Fibroblast of skin of left biceps (primary cell): Measurements from ENCODE around the gene OLA1.

ENCODE experiments used
- DNase-seq, 2 experiments: peaks; one replicate each; pipeline ENCODE4 v3.0.0-alpha.2; 2013; ENCODE audit warnings: low read depth in 2 of 2

OLA1 gene

DNA sequence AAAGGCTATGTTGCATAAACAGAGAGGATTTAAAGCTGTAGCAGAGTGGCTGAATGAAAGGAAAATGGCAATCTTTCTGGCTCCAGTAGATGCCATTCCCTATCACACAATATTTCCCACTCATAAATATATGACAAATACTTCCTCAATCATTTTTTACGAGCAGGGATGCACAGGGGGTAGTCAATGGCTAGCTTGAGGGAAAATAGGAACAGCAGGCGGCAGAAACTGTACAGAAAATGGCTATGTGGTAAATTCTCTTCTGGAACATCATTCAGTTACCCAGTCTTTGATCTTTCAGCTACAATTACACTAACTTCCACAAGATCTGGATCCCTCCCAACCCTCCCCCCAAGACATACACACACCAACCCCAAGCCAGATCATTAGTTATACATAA, 127.2 kb downstream of the OLA1 start:
- no peak for DNase-seq

DNA sequence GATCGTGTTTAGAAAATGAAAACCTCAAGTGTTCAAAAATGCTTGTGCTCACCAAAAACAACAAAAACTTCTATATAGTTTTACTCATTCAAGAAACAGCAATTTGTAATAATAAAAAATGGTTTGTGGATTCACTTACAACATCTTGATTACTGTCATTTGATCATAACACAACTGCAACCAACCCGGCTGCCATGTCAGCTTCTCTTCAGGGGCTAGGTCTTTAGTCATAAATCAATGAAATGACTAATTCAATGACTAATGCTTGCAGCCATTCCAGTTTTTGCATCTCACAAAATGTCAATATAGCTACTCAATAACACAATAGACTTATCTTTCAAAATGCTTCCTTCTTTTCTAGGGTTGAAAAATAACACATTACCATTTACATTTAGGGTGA, 128.0 kb downstream of the OLA1 start:
- DNase-seq = no peak

DNA sequence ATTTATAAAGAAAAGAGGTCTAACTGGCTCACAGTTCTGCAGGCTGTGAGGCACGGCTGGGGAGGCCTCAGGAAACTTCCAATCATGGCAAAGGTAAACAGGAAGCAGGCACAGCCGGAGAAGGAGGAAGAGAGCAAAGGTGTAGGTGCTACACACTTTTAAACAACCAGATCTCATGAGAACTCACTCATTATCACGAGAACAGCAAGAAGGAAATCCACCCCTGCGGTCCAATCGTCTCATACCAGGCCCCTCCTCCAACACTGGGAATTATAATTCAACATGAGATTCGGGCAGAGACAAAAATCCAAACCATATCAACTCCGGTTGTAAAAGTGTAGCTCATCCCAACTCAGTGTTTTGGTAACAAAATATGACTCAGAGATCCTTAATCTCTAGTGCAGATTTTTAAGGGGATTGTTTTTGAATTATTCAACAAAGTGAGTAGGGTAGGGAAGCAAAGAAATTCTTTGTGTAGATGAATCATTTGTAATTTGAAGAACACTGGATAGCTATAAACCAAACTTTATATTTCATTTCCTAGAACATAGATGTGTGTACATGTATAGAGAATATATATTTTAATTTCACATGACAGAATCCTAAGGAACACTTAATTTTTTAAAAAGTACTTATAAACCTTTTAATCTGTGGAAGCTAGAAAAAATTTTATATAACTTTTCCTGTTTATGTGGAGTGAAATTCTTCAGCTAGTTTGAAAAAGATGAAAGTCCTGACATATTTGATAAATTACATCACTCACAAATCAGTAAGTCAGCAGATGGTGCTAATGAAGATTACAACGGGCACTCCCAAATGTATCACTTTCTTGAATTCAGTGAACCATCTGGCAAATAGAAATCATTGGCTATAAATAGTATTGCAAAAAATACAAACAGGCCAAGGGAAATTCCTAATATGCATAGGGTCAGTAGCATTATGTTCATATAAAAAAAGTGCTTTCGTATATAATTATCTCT, 130.1 kb downstream of the OLA1 start:
- peak; percentile 70 for DNase-seq

DNA sequence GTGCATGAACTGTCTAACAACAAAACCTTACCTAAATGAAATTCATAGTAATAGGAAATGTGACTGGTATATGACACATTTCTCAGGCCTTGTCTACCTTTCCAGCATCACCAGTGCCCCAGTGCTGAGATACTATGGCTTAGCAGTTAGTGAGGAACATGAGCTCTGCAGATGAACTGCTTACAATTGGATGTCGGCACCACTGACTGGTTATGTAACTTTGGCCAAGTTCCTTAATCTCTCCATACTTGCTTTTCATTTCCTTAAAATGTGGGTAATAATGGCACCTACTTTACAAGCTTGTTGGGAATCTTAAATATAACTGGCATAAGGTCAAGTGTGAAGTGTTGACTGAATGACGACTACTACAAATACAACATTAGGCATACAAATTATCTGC, 136.3 kb downstream of the OLA1 start:
- DNase-seq = no peak

DNA sequence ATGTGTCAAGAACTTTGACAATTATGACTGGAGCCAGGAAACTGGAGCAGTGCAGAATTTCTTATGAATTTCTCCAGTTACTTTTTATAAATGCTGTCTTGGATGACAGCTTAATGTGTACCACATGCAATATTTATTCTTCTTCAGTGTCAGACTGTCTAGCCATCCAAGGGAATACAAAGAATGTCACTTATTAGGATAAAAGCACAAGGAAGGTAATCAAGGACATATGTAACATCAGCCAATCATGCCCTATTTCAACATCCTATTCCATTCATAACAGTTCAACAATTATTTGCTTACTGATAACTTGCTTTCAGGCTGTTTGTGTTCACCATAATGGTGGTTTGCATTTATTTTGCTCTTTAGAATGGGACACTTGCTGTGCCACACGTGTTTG, 139.8 kb downstream of the OLA1 start:
- DNase-seq = no peak

DNA sequence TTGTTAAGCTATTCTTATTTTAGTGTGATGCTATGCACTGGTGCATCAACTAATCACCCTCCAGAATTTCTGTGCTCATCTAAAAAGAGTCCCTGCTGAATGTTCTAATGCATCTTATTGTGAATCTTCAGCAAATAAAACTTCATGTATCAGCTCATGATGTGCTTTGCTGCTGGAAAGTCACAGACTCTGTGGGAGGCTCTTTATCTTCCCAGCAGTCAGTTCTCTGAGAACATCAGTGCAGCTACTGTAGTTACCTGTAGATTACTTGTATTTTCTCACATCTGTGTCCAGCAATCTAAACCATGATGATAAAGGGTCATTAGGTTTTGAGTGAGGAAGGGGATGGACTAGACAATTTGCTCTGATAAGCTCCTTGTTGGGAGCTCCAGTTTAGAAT, 141.6 kb downstream of the OLA1 start:
- no peak for DNase-seq

DNA sequence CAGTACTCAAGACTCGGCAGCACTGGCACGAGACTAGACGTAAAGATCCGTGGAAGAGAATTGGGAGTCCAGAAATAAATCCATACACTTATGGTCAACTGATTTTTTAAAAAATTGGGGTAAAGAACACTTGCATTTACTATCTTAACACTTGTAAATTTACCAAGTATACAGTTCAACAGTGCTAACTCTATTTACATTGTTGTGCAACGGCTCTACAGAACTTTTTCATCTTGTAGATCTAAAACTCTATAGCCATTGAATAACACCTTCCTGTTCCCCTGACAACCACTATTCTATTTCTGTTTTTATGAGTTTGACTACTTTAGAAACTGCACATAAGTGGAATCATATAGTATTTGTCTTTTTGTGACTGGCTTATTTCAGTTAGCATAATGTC, 153.8 kb downstream of the OLA1 start:
- DNase-seq = no peak

DNA sequence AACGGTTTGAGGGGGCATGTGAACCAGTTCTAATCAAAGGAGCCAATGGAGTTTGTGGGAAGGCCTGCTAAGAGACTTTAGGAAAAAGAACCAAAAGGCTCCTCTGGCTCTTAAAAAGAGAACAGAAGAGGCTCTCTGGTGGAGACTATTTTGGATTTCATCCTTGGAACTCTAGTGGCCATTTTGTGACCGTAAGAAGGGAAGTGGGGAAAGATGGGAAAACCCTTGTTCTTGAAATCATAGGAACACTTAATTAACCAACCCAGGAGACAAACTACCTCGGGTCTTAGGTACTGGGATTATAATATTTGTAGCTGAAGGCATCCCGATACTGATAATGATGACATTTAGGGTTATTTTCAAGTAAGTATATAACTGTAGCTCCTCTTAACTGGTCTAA, 157.9 kb downstream of the OLA1 start:
- DNase-seq = no peak

DNA sequence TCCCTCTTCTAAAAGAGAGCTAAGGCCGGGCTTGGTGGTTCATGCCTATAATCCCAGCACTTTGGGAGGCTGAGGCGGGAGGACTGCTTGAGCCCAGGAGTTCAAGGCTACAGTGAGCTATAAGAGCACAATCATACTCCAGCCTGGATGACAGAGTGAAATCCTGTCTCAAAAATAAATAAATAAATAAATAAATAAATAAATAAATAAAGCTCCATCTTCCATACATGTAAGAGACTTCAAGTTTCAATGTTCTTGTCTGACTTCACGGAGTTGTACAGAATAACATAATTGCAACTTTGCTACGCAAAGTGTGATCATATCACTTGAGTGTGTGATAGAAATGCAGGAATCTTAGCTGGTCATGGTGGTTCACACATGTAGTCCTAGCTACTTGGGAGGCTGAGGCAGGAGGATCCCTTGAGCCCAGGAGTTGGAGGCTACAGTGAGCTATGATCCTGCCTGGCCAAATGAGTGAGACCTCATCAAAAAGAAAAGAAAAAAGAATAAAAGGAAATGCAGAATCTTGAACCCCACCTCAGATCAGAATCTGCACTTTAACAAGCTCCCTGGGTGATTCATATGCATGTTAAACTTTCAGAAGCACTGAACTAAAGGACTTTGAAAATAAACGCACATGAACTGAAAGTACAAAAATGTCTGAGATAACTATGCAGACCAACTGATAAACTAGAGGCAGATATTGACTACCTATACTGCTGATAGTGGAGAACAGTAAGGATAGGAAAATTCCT, 159.4 kb downstream of the OLA1 start:
- DNase-seq = no peak

DNA sequence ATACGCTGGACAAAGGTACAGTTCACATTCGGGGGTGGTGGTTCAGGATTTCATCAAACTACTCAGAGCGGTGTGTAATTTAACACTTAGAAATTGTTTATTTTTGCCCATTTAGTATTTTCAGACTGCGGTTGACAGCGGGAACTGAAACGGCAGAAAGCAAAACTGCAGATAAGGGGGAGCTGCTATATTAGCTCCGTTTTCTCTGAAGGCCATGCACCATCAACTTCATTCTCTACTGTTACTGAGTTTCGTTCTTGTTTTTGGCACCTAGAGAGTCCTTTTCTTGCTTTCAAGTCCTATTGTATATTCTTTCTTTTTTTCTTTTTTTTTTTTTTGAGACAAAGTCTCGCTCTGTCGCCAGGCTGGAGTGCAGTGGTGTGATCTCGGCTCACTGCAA, 161.6 kb downstream of the OLA1 start:
- no peak for DNase-seq

DNA sequence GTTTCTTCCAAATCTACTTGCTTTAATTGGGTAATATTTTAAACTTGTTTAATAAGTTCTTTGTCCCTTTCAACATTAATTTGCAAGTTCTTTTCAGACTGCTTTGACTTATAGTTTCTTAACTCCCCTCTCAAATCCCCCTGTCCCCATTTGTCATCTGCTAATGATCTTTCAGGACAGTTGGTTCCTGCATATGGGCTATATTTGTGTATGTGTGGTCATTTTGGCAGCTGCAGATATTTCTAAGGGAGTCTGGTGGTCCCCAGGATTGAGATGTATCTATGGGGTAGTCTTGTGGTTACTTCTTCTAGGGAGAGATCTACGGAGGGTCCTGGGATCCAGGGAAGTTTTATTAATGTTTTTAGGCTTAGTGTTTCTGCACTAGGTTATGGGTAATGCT, 162.6 kb downstream of the OLA1 start:
- no peak for DNase-seq

DNA sequence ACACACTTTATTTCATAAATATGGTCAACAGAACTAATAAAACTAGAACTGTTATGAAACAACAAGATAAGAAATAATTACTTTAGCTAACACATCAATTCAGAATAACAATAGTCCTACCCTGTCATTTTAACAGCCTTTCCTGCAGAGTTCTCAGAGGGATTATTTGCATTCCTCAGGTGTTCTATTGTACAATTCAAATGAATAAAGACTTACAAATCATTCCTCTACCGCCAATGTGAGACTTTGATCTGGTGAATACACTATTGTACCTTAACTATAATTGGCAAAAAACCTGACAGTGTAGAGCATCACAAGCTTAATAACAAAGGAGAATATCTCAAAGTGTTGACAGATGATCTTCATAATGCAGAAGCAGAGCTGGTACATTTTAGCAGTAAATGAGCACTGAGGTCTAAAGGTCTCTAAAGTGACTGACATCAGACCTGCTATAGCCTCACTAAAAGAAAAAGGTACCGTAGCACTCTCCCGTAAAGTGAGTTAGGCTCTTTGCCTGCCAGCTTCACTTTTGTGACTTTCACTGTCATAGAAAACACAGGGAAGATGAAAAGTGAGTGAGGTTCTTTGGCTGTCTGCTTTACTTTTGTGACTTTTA, 164.4 kb downstream of the OLA1 start:
- no peak for DNase-seq

DNA sequence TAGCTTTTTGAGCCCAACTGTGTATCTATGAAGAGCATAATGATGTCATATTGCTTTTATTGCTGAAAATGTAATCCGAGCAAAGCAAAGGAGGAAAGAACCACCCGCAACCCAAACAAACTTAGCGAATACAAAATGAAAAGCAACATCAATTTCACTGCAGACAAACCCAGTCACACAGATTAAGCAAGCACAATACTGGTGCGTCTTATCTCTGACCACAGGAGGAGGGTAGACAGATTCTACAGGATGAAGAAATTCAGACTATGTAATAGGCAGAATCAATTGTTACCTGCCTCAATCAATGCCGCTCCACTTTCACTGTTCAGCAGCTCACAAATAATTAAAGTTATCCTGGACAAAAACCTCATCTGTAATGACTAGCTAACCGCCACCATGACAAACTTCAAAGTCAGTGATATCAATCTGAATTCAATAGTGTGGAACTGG, 167.6 kb downstream of the OLA1 start:
- DNase-seq = no peak

DNA sequence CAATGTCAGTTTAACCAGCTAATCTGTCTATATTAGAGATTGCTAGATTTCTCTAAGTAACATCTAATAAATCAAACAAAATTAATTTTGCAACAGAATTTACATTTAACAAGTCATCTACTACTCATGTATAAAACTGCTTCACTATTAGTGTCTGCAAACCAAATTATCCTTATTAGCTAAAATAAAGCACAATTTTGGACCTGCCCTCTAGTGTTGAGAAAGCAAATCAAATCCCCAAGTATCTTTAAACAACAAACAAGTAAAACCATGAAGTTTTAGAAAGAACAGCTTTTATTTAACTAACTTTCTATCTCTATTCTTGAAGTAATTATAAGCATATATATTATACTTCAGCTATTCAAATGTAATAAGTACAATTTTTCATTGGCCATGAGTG, 170.1 kb downstream of the OLA1 start:
- DNase-seq = no peak

DNA sequence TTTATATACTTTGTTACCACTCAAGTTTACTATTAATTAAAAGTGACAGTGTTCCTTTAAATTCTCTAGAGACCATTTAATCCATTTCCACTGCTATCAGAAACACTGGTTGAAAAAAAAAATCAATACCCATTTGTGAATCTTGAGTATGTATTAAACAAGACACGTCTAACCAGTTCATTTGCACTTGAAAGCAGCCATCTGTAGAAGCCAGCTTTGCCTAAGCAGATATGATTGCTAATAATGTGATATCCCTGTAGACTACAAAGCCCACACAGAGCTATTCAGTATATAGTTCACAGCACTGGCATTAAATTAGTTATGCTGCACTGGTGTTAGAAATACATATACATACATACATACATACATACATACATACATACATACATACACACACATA, 171.4 kb downstream of the OLA1 start:
- DNase-seq = no peak

DNA sequence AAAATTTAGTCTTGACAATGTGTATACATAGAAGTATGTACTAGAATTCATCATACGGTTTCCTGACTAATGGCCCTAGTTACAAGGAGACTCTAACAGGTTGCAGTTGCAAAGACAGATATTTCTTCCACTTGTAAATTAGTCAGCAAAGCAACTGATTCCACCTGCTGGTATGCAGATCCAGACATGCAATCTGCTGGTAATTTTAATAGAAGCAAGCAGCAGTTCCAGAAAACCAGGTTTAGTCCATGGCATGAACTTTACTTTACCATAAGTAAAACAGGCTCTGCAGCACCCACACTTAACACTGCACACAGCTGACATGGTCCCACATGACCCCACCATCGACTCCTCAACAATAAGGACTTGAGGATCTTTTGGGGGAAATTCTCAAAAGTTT, 172.3 kb downstream of the OLA1 start:
- DNase-seq = no peak

DNA sequence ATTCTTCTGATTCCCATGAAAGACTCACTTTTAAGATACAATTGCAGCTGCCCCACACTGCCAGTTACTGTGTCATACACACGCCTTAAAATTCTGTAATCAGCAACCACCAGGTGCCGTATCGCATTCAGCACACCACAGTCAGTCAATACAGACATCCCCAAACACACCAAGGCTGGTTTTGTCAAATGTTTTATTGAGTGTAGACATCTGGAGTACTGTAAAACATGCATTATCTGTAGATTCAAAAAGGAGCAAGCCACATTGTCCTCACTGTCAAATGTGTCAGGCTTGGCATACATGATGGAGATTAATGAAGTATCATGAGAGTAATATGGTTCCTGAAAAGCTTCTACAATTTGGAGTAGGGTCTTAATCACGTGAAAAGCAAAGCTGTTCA, 173.5 kb downstream of the OLA1 start:
- no peak for DNase-seq

DNA sequence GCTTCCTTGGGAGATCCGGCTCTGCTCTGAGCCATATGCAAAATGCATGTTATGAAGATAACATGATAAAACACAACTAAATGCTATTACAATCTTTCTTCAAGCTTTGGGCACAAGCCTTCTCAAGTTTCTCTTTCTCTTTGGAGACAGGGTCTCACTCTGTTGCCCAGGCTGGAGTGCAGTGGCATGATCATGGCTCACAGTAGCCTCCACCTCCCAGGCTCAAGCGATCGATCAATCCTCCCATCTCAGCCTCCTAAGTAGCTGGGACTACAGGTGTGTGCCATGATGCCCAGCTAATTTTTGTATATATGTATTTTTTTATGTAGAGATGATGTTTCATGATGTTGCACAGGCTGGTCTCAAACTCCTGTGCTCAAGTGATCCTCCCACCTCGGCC, 175.5 kb downstream of the OLA1 start:
- DNase-seq = no peak

DNA sequence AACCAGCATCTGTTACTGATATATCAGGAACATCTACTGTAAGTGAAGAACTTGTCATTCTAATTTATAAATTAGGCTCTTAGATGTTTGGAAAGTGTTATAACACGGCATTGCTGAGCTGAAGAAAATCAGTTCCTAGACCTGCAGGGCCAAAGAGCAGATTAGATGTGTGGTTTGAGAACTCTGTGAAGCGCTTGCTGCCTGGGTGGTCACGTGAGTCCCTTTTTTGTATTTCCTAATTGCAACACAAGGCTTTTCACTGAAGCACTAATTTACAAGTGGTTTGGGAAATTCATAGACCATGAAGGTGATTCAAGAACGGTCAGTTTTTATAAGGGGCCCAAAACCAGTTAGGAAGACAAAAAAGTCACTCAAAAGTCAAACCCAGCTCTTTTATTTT, 176.3 kb downstream of the OLA1 start:
- DNase-seq = no peak

DNA sequence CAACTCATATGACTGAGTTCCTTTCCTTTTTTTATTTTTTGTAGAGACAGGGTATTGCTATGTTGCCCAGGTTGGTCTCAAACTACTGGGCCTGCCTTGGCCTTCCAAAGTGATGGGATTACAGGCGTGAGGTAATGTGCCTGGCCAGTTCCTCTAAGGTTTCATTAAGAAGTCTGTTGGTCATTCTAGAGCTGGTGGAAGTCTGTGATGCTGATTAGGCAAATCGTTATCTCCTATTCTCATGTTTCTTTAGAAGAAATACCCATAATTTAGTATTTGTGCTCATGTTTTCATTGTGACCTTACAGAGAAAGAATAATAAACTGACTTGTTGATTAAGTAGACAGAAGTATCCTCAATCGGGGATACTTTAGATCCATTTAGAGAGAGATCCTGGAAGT, 177.0 kb downstream of the OLA1 start:
- DNase-seq = no peak

DNA sequence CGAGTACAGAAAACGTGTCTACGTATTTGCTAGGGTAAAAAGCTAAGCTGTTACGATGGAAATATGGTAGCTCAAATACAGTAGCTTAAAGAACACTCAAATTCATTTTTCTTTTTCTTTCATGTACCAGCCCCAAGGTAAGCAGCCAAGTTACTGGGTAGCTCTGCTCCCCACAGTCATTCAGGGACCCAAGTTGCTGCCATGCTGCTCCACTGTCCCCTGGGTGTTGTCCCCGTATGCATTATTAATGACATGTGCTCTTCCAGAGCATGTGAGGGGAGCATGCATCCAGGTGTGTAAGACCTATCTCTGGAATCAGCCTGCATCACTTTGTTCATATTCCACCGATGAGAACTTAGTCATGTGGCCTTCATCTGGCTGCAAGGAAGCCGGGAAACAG, 178.1 kb downstream of the OLA1 start:
- no peak for DNase-seq

DNA sequence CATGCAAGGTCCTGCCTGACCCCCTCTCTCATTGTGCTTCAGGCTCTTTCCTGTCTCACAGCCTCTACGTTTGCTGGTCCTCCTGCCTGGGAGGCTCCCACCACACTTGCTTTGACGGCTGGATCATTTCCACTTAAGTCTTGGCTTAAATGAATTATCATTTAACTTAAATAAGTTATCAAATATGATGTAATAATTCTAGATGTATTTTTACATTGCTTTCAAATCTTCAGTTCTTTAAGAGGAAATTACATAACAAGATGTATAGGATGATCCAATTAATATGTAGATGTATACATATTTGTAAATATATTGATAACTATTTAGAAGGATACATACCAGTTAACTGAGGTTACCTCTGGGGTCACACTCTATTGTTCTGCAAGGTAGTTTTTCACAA, 180.5 kb downstream of the OLA1 start:
- no peak for DNase-seq

DNA sequence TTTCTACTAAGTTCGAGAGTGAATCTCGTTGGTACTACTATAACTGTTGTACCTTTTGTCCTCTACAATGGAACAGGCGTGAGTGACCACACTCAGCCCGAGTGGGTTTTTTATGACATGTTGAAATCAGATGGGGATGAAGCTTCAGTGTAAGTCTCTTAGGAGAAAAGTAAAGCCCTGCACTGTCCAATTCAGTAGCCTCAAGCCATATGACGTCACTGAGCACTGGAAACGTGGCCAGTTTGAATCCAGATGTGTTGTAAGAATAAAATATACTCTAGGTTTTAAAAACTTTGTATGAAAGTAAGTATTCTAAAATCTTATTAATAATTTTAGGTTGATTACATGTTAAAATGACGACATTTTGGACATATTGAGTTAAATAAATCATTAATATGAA, 181.5 kb downstream of the OLA1 start:
- no peak for DNase-seq
